ENCODE data around the gene ZNF334.

- no peak for TF ChIP-seq POLR2A (IDR thresholded peaks at IDR 0.05)
- TF ChIP-seq CTCF (IDR thresholded peaks at IDR 0.05), result no peak
- TF ChIP-seq POLR2AphosphoS5 (IDR thresholded peaks at IDR 0.05; ENCODE audit: insufficient read depth in 1 of 2, low read depth in 1 of 2), result no peak
Measured at GRCh38 chr20:46558511-46558959, 45.2 kb upstream of the ZNF334 start.

Data from vagina (tissue), 2 donors.